Embryonic facial prominence (tissue), 1 donor: ENCODE results near the gene KCNK1.

ENCODE experiments used
- DNase-seq: peaks from one replicate; pipeline ENCODE4 v3.0.0-alpha.2; 2016; ENCODE audit errors: extremely low spot score

The KCNK1 gene

DNA sequence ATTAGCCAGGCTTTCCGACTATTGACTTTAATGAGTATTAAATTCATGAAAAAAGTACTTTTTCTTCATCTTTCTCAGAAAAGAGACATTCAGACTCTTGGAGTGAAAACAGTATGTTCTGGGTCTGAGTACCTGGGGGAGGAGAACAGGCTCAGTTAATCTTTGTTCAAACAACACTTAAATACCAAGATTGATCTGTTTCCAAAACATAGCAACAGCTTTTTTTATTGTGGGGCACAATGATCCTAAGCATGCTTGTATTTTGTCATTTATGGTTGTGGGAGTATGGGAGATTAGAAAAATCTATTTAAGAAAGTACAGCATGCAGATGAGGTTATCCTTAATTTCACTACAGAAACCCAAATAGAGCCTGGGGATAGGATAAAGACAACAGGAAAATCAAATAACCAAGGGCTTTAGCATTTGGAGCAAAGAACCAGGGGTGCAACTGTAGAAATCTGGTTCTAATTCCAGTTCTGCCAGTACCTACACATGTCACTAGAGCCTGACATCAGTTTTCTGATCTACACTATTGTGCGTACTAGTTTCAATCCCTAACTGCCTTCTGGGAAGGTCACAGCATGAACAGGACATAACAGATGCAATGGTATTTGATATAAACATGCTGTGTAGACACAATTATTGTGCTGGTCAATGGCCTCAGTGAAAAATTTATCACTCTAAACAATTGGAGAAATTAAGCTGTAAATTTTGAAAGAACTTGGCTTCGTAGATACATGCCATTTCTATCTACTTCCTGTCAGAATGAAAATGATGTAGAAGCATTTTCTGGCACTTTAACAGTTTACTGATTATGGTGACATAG is 91.2 kb downstream of the KCNK1 start:
- no peak for DNase-seq

DNA sequence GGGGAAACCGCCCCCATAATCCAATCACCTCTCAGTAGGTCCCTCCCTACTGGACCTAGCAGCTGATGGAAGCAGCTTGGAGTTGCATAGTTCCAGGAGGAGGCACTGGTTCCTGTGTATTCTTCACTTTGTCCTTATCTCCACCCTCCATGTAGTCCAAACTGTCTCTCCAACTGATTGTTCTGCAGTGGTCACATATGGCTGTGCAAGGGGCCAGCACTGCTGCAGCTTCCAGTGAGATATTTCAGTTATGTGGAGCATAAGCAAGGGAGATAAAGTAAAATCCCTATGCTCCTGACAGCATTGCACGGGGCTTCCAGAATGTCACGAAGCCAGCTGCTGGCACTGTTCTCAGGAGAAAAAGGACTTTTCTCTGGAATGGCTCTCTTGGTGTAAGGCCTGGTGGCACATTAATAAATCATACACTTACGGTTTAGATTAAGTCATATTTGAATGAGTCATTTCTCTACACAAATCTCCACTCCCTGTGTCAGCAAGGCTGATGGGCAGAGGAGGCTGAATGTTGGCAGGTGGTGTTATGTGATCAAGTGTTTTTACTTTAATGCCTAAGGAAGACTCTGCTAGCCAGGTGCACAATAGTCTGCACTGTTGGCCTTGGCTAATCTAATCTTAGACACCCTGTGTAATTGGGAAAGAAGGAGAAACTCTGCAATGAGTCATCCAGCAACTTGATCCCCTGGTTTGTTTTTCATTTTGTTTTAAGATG is 93.4 kb downstream of the KCNK1 start:
- no peak for DNase-seq

DNA sequence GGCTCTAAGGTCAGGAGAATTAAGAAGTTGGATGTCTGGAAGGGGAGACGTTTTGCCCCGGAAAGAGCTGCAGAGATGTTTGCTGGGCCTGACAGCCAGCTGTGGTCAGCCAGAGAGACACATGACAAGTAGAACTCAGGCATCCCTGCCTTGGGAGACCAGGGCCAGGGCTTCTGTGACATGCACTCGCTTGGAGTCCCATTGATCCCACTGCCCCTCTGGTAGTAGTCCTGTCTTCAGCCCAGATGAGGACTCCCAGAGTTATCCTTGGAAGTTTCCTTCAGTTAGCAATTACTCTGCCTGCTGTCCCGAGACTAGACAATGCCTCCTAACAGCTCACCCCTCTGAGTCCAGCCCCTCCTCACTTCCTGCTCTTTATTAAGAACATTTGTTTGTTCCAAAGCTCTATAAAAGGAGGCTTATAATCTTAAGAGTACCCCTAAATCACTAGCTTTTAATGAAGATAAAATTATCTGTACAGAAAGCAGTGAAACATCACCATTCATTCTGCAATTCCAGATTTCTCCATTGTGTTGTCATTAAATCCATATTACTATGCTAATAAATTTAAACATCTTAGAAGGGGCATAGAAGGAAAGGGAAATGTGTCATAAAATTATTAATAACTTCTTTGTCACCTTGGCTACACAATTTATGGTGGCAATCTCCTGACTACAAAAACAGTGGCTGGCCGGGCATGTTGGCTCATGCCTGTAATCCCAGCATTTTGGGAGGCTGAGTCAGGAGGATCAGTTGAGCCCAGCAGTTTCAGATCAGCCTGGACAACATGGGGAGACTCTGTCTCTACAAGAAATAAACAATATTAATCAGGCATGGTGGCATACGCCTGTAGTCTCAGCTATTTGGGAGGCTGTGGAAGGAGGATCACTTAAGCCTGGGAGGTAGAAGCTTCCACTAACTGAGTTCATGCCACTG is 94.2 kb downstream of the KCNK1 start:
- no peak for DNase-seq

DNA sequence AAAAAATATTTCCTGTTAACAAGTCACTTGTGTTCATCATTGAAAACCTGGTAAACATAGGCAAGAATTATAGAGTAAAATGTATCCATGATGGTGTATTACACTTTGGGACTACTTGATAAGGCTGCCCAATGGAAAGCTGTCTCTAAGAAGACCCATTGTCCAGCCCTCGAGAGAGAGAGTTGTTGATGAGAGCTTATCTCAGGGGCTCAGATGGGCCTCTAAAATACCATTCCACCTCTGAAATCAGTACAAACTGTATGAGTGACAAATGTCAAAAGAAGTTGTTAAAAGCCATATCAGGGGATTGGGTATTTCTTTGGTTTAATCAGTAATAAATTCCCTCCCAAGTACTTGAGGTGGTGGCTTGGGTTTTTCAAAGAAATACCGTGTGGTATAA is 96.1 kb downstream of the KCNK1 start:
- no peak for DNase-seq

DNA sequence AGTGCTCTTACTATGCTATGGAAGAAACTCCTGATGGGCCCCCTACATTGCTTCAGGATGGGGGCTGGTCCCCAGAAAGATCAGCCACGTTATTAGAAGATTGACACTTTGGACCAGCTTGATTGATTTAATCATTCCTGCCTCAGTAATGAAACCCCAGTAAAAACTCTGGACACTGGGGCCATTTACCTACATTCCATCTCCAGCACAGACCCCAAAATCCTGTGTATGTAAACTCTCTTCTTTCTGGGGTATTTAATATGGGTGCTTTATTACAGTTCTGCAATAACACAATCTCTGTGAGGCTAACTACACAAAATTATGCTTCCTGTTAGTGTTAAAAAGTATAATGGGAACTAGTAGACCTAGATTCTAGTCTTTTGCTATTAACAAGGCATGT is 96.6 kb downstream of the KCNK1 start:
- DNase-seq, result no peak

DNA sequence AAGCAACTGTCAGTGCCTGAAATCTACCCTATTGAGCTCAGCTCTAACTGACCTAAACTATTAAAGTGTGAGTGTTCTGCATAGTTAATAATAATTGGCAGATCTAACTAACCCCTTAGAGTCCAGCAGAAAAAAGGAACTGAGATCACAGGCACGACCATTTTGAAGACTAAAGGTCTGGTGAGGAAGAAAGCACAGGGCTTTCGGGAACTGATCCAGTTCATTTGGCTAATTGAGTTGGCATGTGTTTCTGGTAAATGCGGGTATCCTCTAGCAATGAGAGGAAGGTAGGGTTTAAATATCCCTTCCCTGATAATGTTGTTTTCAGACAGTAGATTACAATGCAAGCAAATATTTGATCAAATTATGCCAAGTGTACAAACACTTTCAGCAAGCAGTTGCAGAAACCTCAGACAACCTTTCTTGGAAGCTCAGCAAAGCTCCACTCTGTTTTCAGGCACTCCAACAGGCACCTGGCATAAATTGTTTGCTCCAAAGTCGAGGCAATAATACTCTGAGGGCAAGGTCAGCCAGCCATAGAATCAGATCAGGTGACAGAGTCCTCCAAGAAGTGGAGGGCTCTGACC is 100.8 kb downstream of the KCNK1 start:
- DNase-seq, result no peak

DNA sequence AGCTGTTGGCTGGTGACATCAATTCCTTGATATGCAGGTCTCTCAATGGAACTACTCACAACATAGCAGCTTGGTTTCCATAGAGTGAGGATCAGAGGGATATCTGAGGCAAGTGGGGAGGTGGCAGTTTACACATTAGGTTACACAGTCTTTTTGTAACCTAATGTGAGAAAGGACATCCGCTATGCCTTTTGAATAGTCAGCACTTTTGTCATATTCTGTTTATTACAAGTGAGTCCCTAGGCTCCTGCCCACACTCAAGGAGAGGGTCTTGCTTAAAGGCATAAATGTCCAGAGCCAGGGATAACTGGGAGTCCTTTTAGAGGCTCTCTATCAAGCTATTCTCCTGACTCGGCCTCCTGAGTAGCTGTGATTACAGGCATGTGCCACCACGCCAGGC is 104.2 kb downstream of the KCNK1 start:
- DNase-seq, result no peak

DNA sequence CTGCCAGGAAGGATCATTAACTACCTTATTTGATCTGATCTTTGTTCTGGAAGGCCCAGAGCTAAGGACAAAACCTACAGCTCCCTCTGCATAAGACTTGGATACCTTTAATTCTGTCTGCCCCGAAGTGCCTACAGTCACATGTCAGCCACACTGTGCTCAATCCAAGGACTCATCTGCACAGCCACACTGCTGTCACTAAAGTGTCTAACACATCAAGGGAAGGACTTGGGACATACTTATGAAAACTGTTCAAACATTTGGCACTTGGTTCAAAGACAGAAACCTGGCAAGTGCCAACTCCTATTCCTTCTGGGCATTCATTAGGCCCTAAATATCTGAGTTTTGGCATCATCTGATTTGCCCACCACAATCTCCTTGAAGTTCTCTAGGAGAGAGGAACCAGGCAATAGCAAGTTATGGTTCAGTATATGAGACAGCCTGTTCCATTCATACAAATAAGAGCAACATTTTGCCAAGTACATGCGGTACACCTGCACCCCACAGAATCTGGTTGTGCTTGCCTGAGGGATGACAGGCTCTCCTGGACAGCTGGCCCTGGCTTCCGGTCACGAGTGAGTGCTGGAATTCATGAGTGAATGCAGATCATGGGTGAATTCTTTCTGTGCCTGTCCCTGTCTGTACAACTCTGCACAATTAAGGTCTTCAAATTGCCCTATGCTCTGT is 105.9 kb downstream of the KCNK1 start:
- no peak for DNase-seq

DNA sequence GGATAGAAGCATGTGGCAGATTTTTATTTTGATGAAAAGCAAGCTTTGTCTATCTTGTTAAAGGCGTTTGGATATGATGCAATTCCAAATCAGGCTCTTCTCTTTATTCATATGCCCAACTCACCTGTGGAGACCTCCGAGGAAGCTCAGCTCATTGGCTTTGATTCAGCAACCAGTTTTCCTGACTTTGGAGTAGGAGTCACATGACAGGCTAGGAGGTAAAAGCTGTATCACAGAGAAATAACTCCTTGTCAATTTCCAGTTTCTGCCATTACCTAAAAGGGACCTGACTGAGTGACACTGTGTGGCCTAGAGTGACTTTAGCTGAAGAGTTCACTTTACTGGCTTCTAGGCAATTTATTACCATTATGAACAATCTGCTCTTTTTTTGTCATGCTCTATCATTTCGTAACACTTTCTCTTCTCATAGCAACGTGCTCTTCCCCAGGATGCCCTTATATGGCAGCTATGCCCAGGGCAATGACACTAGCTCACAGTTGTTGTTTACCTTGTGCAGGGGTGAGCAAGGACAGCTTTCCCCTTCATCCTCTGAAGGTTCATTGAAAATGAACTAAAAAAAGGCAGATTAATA is 107.2 kb downstream of the KCNK1 start:
- DNase-seq, result no peak
